ENCODE measurements around the gene FBXL13.
"Not testable (repeated sequence)": the region's sequence is repeated elsewhere in the genome, so short reads cannot be mapped to it uniquely, and the experiment has no call there.

The FBXL13 gene

GRCh38 chr7:102912742-102913141, 161.9 kb downstream of the FBXL13 start, which contains the start of gene LRRC17:
Gene LRRC17, plus strand, starts transcription at chr7:102913000. Its CDS starts 20,914 bp downstream, at chr7:102933914.
- no peak within 1 kb of the TSS for H3K4me2 ChIP-seq
- H3K36me3 ChIP-seq (ENCODE audit: insufficient read depth) = no peaks in the 10 kb centered on the region
- H3K4me1 ChIP-seq (ENCODE audit: low read depth, poor library complexity, severe bottlenecking) = no peaks in the 10 kb centered on the region
- H3K4me3 ChIP-seq (IDR thresholded peaks at IDR 0.05; ENCODE audit: insufficient read depth, low read depth, low read length) = no peak within 1 kb of the TSS
- no peak for TF ChIP-seq CTCF (conservative IDR thresholded peaks at IDR 0.05; ENCODE audit: low read depth, low read length)
- H4K20me1 ChIP-seq (ENCODE audit: insufficient read depth) = no peaks in the 10 kb centered on the region
- H2AFZ ChIP-seq (ENCODE audit: low read depth) = no peak within 1 kb of the TSS
- no peak within 1 kb of the TSS for H3K27ac ChIP-seq
- H3K27me3 ChIP-seq (ENCODE audit: insufficient read depth, low read depth) = no peaks in the 10 kb centered on the region
- no peaks in the 10 kb centered on the region for H3K79me2 ChIP-seq (ENCODE audit: insufficient read depth, low read depth)
- H3K9ac ChIP-seq = no peak within 1 kb of the TSS

- no peaks in the 10 kb centered on the region for H3K4me1 ChIP-seq (ENCODE audit: low read depth, poor library complexity, severe bottlenecking)
- no peak overlapping the region for H2AFZ ChIP-seq (ENCODE audit: low read depth)
- H3K36me3 ChIP-seq (ENCODE audit: insufficient read depth) = no peaks in the 10 kb centered on the region
- no peaks in the 10 kb centered on the region for H4K20me1 ChIP-seq (ENCODE audit: insufficient read depth)
- H3K4me2 ChIP-seq = no peak overlapping the region
- H3K9ac ChIP-seq = no peak overlapping the region
- no peak overlapping the region for H3K27ac ChIP-seq
- TF ChIP-seq CTCF (conservative IDR thresholded peaks at IDR 0.05; ENCODE audit: low read depth, low read length) = no peak
- no peaks in the 10 kb centered on the region for H3K27me3 ChIP-seq (ENCODE audit: insufficient read depth, low read depth)
- H3K4me3 ChIP-seq (IDR thresholded peaks at IDR 0.05; ENCODE audit: insufficient read depth, low read depth, low read length) = no peak overlapping the region
- H3K79me2 ChIP-seq (ENCODE audit: insufficient read depth, low read depth) = no peaks in the 10 kb centered on the region
These were observed 165.9 kb downstream of the FBXL13 start for GRCh38 chr7:102908676-102909075.

- H3K4me3 ChIP-seq (IDR thresholded peaks at IDR 0.05; ENCODE audit: insufficient read depth, low read depth, low read length); H3K27ac ChIP-seq; H3K79me2 ChIP-seq (ENCODE audit: insufficient read depth, low read depth); H3K27me3 ChIP-seq (ENCODE audit: insufficient read depth, low read depth); H3K4me2 ChIP-seq; H3K36me3 ChIP-seq (ENCODE audit: insufficient read depth); H3K4me1 ChIP-seq (ENCODE audit: low read depth, poor library complexity, severe bottlenecking); H2AFZ ChIP-seq (ENCODE audit: low read depth); H3K9ac ChIP-seq; H4K20me1 ChIP-seq (ENCODE audit: insufficient read depth): not testable (repeated sequence)
These were observed 171.0 kb downstream of the FBXL13 start for GRCh38 chr7:102903576-102903975.

GRCh38 chr7:102902052-102902451, 172.5 kb downstream of the FBXL13 start:
- H3K27ac ChIP-seq; H2AFZ ChIP-seq (ENCODE audit: low read depth); H3K36me3 ChIP-seq (ENCODE audit: insufficient read depth); H3K79me2 ChIP-seq (ENCODE audit: insufficient read depth, low read depth); H3K4me1 ChIP-seq (ENCODE audit: low read depth, poor library complexity, severe bottlenecking); H3K4me3 ChIP-seq (IDR thresholded peaks at IDR 0.05; ENCODE audit: insufficient read depth, low read depth, low read length); H4K20me1 ChIP-seq (ENCODE audit: insufficient read depth); H3K4me2 ChIP-seq; H3K9ac ChIP-seq; H3K27me3 ChIP-seq (ENCODE audit: insufficient read depth, low read depth): not testable (repeated sequence)

- no peak overlapping the region for H3K27ac ChIP-seq
- no peak overlapping the region for H2AFZ ChIP-seq (ENCODE audit: low read depth)
- H3K4me2 ChIP-seq = no peak overlapping the region
These were observed 176.1 kb downstream of the FBXL13 start for GRCh38 chr7:102898532-102898859.

More at GRCh38 chr7:102898532-102898859, 176.1 kb downstream of the FBXL13 start:
- Histone ChIP-seq H3K4me1 (ENCODE audit: low read depth, poor library complexity, severe bottlenecking) (no peaks in the 10 kb centered on the region), H3K27me3 (ENCODE audit: insufficient read depth, low read depth) (no peaks in the 10 kb centered on the region), H3K36me3 (ENCODE audit: insufficient read depth) (no peaks in the 10 kb centered on the region), H4K20me1 (ENCODE audit: insufficient read depth) (no peaks in the 10 kb centered on the region), H3K9ac (no peak overlapping the region), H3K4me3 (IDR thresholded peaks at IDR 0.05; ENCODE audit: insufficient read depth, low read depth, low read length) (no peak overlapping the region), H3K79me2 (ENCODE audit: insufficient read depth, low read depth) (no peaks in the 10 kb centered on the region)
- no peak for TF ChIP-seq CTCF (conservative IDR thresholded peaks at IDR 0.05; ENCODE audit: low read depth, low read length)
